ENCODE measurements around the gene RMND1.

Gene RMND1

DNA sequence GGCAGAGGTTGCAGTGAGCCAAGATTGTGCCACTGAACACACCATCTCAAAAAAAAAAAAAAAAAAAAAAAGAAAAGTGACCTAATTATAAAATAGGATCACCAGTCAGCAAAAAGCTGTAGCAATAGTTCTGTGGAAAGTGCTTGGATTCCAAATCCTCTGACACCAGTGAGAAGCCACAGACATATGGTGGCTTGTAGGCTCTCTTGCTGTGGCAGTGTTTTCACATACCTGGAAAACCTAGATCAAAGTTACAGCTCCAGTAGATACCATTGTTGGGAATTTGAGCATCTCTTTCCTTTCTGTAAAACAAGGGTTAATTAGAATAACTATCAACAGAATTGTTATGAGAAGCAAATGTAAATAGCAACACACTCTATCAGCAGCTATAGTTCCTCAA is 46.0 kb upstream of the RMND1 start:
- no peak overlapping the region for H3K4me2 ChIP-seq (ENCODE audit: low read depth, low read length, poor library complexity, severe bottlenecking)
- H4K20me1 ChIP-seq (ENCODE audit: insufficient read depth, low read length, poor library complexity, severe bottlenecking) = no peaks in the 10 kb centered on the region
- H3K36me3 ChIP-seq (ENCODE audit: insufficient read depth, low read length) = no peaks in the 10 kb centered on the region
- H3K79me2 ChIP-seq (ENCODE audit: insufficient read depth, low read length) = no peaks in the 10 kb centered on the region
- H3K4me3 ChIP-seq (ENCODE audit: low read length, poor library complexity, severe bottlenecking) = no peak overlapping the region
- H2AFZ ChIP-seq (ENCODE audit: low read length) = peak overlapping the region; percentile 75
- TF ChIP-seq, protein P1, sequence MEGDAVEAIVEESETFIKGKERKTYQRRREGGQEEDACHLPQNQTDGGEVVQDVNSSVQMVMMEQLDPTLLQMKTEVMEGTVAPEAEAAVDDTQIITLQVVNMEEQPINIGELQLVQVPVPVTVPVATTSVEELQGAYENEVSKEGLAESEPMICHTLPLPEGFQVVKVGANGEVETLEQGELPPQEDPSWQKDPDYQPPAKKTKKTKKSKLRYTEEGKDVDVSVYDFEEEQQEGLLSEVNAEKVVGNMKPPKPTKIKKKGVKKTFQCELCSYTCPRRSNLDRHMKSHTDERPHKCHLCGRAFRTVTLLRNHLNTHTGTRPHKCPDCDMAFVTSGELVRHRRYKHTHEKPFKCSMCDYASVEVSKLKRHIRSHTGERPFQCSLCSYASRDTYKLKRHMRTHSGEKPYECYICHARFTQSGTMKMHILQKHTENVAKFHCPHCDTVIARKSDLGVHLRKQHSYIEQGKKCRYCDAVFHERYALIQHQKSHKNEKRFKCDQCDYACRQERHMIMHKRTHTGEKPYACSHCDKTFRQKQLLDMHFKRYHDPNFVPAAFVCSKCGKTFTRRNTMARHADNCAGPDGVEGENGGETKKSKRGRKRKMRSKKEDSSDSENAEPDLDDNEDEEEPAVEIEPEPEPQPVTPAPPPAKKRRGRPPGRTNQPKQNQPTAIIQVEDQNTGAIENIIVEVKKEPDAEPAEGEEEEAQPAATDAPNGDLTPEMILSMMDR (conservative IDR thresholded peaks at IDR 0.05; ENCODE audit: low read length) = no peak
- TF ChIP-seq EZH2phosphoT487 (IDR thresholded peaks at IDR 0.05; ENCODE audit: borderline replicate concordance) = no peak
- H3F3A ChIP-seq (ENCODE audit: low read depth) = no peaks in the 10 kb centered on the region
- no peaks in the 10 kb centered on the region for H3K27me3 ChIP-seq (ENCODE audit: insufficient read depth, low read length, poor library complexity, severe bottlenecking)
- no peak overlapping the region for H3K9ac ChIP-seq (ENCODE audit: low read depth, low read length, poor library complexity, severe bottlenecking)
- H3K4me1 ChIP-seq (ENCODE audit: insufficient read depth, low read length, poor library complexity, severe bottlenecking) = no peaks in the 10 kb centered on the region
- H3K9me2 ChIP-seq (replicated peaks; ENCODE audit: low read depth, low read length) = no peaks in the 10 kb centered on the region
- H3K9me3 ChIP-seq (ENCODE audit: insufficient read depth, low read depth, low read length) = no peaks in the 10 kb centered on the region

DNA sequence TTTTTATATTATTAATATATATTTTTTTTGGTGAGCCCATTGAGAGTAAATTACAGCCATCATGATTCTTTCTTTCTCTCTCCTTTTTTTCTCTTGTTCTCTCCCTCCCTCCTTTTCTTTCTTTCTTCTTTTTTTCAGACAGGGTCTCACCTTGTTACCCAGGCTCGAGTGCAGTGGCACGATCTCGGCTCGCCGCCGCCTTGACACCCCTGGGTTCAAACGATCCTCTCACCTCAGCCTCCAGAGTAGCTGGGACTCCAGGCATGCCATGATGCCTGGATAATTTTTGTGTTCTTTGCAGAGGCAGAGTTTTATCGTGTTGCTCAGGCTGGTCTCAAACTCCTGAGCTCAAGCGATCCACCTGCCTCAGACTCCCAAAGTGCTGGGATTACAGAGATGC is 43.5 kb upstream of the RMND1 start:
- Histone ChIP-seq H4K20me1 (ENCODE audit: insufficient read depth, low read length, poor library complexity, severe bottlenecking) (no peaks in the 10 kb centered on the region), H3K9me3 (ENCODE audit: insufficient read depth, low read depth, low read length) (no peaks in the 10 kb centered on the region), H3K9ac (ENCODE audit: low read depth, low read length, poor library complexity, severe bottlenecking) (no peak overlapping the region), H3K79me2 (ENCODE audit: insufficient read depth, low read length) (no peaks in the 10 kb centered on the region), H3K4me1 (ENCODE audit: insufficient read depth, low read length, poor library complexity, severe bottlenecking) (no peaks in the 10 kb centered on the region), H3K36me3 (ENCODE audit: insufficient read depth, low read length) (no peaks in the 10 kb centered on the region), H3K27me3 (ENCODE audit: insufficient read depth, low read length, poor library complexity, severe bottlenecking) (no peaks in the 10 kb centered on the region), H3K4me2 (ENCODE audit: low read depth, low read length, poor library complexity, severe bottlenecking) (no peak overlapping the region), H3F3A (ENCODE audit: low read depth) (no peaks in the 10 kb centered on the region), H3K4me3 (ENCODE audit: low read length, poor library complexity, severe bottlenecking) (no peak overlapping the region), H3K9me2 (replicated peaks; ENCODE audit: low read depth, low read length) (no peaks in the 10 kb centered on the region), H2AFZ (ENCODE audit: low read length) (no peak overlapping the region)
- TF ChIP-seq, protein P1 (conservative IDR thresholded peaks at IDR 0.05; ENCODE audit: low read length) = no peak
- TF ChIP-seq EZH2phosphoT487 (IDR thresholded peaks at IDR 0.05; ENCODE audit: borderline replicate concordance) = no peak

GRCh38 chr6:151494936-151495320 is 43.0 kb upstream of the RMND1 start:
- Histone ChIP-seq H3K9ac (ENCODE audit: low read depth, low read length, poor library complexity, severe bottlenecking) (no peak overlapping the region), H3K27me3 (ENCODE audit: insufficient read depth, low read length, poor library complexity, severe bottlenecking) (no peaks in the 10 kb centered on the region), H2AFZ (ENCODE audit: low read length) (no peak overlapping the region), H3F3A (ENCODE audit: low read depth) (no peaks in the 10 kb centered on the region), H3K4me1 (ENCODE audit: insufficient read depth, low read length, poor library complexity, severe bottlenecking) (no peaks in the 10 kb centered on the region), H3K9me2 (replicated peaks; ENCODE audit: low read depth, low read length) (no peaks in the 10 kb centered on the region), H3K4me3 (ENCODE audit: low read length, poor library complexity, severe bottlenecking) (no peak overlapping the region), H3K9me3 (ENCODE audit: insufficient read depth, low read depth, low read length) (no peaks in the 10 kb centered on the region), H3K79me2 (ENCODE audit: insufficient read depth, low read length) (no peaks in the 10 kb centered on the region), H4K20me1 (ENCODE audit: insufficient read depth, low read length, poor library complexity, severe bottlenecking) (no peaks in the 10 kb centered on the region), H3K4me2 (ENCODE audit: low read depth, low read length, poor library complexity, severe bottlenecking) (no peak overlapping the region), H3K36me3 (ENCODE audit: insufficient read depth, low read length) (no peaks in the 10 kb centered on the region)
- no peak for TF ChIP-seq EZH2phosphoT487 (IDR thresholded peaks at IDR 0.05; ENCODE audit: borderline replicate concordance)
- TF ChIP-seq, protein P1 (conservative IDR thresholded peaks at IDR 0.05; ENCODE audit: low read length) = no peak

All from Loucy (cell line).